NCI-H1048 (cell line): ENCODE data around the gene USP21.

Experiments
- DNase-seq: peaks from one replicate; lab custom pipeline; 2025; lab: John Stamatoyannopoulos, UW

The USP21 gene

DNA sequence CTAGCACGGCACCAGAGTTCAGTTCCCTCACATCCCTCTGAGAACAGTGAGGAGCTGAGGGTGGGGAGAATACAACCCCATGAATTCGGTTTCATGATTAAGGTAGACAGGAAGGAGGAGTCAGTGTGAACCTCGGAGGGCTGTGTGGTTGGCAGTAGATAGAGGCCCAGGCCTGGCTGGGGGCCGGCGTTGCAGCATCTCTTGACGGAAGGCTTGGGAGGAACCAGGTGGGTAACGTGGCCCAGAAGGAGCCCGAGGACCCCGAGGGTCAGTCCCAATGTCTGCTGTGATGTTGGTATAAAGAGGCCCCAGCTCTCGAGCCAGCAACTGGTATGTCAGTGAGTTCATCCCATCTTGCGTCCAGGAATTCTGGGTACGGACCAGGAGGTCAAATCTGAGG is 12.4 kb downstream of the USP21 start:
- DNase-seq: no peak

GRCh38 chr1:161172349-161172748 is 13.0 kb downstream of the USP21 start:
- DNase-seq: no peak

GRCh38 chr1:161172776-161173376 is 13.6 kb downstream of the USP21 start:
- DNase-seq: no peak

DNA sequence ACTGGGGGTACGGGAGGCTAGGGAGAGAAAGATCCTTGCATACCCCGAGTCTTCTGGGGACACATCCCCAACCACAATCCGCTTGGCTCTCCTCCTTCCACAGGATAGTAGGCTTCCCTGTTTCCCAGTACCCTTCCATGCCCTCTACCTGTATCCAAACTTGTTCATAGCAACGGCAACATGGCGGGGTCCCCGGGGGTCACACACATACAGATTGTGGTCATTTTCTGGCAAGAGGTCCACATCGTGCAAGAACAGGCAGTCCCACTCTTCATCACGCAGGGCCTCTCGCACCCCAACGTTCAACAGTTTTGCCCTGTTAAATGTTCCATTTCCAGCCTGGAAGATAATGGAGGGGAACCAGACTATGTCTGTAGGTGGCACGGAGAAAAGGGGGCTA is 14.4 kb downstream of the USP21 start:
- DNase-seq: no peak

DNA sequence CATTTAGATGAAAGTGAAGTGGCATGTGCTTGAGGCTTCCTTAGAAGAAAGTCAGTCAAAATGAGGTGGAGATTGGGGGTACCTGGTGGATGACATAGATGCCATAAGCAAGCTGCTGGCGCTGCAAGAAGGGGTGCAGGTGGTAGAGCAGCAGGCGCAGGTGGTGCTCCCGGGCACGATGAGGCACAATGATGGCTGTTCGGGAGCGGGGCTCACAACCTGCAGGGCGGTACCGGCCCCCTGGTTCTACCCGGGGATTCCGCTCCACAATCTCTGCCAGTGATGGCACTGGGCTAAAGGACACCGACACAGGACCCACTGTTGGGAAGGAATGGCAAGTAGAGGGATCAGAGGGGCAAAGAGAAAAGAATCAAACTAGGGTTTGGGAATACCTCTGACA is 15.6 kb downstream of the USP21 start:
- DNase-seq: no peak

DNA sequence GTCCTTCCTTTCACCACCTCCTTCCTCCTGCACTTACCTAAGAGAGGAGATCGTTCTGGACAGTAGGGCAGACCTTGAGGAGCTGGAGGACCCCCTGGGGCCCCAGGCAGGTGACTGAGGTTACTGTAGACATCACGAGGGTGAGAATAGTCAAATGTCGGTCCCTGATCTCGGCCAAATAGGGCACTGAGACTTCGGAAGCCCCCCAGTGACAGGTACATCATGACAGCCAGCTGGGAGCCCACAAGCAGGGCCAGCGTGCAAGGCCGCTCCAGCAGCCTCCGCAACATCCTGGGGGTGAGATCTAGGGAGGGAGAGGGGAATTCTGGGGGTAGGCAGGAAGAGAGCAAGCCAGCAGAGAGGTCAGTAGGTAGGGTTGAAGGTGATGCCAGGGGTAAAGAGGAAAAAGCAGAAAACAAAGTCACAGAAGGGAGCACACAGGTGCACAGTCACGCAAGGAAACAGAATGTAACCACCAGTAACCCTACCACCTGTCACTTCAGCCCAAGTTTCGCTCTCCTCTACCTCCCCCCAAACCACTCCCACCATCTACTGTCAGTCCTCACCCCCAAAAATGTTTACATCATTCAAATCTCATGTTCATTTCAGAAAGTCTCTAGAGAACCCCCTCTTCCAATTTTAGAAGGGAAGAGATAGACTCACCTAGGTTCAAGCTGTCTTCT is 16.6 kb downstream of the USP21 start:
- DNase-seq: no peak

- no peak for DNase-seq
Observed at GRCh38 chr1:161176468-161177111, 17.3 kb downstream of the USP21 start.

DNA sequence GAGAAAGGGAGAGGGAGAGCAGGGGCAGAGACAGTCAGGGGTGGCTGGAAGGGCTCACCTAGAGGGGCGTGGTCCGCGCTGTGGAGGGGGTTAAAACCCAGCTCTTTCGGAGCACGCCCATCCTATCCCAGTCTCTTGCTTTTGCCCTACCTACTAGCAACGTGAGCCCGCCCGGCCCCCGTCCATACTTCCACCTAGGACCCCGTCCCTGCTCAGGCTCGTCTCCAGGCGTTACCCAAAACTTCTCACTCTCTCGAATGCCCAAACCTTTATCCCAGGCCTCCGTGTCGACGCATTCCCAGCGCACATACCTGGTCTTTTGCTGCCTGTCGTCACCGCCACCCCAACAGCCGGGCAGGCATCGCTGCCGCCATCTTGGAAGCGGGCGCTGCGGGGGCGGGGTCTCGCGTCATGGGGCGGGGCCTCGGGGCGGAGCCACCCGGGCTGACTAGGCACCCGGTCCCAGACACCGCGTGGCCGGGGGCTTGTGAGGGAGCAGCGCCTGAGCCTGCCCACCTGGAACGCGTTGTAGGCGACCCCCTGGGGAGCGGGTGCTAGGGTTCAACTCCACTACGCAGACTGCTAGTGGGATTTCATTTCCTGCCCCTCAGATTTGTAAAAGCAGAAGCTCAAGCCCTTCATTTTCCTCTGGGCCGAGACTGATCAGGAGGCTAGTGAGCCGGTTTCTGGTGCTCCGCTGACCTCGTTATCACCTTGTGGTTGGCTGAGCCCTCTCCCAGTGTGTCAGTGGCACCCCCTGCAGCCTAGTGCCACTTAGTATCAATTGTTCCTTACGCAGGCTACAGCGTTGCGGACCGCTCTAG is 18.0 kb downstream of the USP21 start, which contains the start of gene B4GALT3:
TSS of gene B4GALT3 (minus strand) at position 396 of the 824 bp plus-strand sequence. CDS start 1,447 bp downstream, outside the sequence.
- DNase-seq: peak; percentile 69

DNA sequence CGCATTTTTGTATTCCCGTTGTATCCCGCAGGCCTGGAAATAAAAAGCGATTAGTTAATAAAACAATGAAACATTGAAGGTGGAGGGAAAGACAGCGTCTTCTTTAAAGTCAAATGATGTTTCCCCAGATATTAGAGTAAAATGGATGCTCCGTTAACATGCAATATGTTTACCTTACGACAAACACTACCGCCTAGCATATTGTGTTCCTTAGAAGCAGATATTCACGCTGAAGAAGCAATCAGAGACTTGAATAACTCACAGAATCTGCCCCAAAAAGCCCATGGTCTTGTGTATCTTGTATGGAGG is 18.6 kb downstream of the USP21 start:
- no peak for DNase-seq

DNA sequence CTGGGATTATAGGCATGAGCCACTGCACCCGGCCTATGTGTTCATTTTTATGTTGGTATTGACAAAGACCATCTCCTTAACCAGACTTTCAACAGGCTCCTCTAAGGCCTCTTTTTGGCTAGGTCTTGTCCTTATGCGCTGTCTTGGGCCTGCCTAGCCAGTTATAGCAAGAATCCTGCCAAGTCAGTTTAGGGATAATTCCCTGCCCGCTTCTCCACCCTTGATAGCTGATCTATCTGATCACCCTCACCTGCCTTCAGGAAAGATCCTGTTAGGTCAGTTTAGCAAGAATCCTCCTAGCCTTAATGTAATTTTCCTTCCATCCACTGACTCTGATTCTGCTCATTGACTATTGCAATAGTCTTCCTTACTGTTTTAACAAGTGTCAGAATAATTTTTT is 20.4 kb downstream of the USP21 start:
- no peak for DNase-seq

DNA sequence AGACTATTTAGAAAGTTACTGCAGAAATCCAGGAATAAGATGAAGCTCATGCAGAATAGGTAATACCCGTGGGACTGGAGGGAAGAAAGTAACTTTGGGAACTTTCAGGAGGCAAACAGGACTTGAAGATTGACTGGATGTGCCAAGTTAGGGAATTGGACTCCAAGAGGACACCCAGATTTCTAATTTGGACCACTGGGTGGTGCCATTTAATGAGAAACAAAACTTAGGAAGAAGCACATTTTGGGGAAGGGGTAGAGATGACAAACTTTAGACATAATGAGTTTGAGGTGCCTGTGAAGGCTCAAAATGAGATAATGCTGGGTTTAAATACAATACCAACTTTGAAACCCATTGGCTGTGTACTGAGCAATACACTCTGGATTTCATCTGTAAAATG is 21.3 kb downstream of the USP21 start:
- DNase-seq: no peak

- no peak for DNase-seq
Observed at GRCh38 chr1:161182214-161182613, 22.9 kb downstream of the USP21 start.

- DNase-seq: no peak
Observed at GRCh38 chr1:161185282-161185682, 26.0 kb downstream of the USP21 start.

- DNase-seq: no peak
Observed at GRCh38 chr1:161185732-161186311, 26.5 kb downstream of the USP21 start.

DNA sequence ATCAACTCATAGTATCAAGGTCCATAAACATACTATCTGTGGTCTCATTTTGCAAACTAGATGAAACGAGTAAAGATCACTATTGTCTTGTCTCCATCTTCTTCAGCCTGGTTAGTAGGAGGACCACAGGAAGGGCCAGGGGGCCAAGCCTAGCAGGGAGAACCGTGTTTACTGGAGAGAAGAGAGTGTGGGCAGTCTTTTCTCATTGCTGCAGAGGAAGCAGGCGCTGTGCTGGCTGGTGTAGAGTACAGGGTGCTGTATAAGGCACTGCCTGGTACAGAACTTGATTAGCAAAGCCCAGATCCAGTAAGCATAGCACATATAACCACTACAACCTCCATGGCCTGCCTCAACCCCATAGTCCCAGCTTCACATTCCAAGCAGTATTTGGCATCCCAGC is 28.0 kb downstream of the USP21 start:
- DNase-seq: no peak

DNA sequence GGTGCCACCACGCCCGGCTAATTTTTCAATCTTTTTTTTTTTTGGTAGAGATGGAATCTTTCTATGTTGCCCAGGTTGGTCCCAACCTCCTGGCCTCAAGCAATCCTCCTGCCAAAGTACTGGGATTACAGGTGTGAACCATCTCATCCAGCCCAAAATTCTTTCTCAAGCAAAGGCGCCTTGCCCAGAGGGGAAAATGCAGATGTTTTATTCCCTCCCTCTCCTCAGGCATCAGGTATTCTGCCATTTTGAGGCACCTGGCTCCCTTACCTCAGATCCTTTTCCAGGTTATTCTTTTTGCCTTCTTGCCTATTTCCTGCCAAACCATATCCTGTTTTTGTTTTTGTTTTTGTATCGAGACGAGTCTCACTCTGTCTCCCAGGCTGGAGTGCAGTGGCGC is 29.1 kb downstream of the USP21 start:
- DNase-seq: no peak

GRCh38 chr1:161189036-161189435 is 29.7 kb downstream of the USP21 start:
- DNase-seq: no peak

GRCh38 chr1:161190962-161191521 is 31.7 kb downstream of the USP21 start:
- no peak for DNase-seq

DNA sequence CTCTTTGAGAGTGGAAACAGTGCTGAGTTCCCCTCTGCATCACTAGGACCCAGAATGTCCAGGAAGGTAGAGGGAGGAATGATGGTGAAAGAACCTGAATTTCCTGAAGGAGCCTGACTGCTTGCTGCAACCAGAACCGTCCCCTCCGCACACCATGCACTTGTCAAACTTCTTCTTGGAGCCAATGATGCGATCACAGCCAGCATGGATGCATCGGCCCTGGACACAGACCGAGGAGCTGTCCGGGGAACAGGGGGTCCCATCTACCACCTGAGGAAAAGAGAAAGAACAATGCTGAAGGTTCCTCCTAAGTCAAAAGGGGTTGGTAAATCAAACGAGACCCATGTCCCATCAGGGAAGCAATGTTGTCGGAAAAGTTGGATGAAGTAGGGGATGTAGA is 32.7 kb downstream of the USP21 start:
- no peak for DNase-seq

DNA sequence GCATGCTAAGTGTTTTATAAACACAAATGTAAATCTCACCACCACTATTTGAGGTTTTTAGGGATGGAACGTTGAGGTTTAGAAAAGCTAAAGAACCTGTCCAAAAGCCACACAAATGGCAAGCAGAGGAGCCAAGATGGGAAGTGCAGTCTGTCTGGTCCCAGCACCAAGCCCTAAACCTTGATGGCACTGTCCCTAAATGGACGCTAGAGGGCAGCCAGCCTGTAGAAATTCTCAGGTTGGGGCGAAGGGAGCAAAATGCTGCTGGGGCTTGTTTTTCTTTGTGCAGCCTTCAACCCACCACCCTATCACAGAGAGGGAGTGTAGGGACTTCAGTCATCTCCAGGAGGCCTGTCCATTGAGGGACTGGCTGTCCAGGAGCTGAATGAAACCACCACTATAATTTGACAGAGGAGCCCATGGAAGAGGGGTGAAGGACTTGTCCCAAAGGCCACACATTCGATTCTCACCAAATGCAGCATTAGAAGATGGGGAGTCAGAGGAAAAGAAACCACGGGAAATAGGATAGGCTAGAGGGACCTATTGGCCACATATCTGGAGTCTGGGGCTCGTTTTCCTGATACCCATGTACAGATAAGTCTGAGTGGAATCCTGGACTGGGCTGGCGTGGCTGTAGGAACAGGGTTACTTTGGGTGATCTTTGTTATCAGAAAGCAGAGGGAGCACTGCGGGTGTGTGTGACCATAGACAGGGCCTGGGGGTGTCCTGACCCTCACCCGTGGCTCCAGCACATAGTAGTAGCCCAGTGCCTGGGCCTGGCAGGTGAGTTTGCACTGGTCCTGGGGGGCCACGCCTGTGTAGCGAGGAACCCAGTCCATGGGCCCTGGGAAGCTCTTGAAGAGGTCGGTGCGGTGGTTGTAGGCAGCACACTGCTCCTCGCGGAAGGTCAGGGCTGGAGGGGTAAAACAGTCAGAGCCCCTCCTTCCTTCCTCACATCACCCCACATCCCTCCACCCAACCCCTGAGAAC is 33.5 kb downstream of the USP21 start:
- DNase-seq: peak; percentile 48
